Sciatic nerve (tissue), 2 donors: ENCODE data around the gene STEAP2. TPM values are rescaled to one million over a fixed set of nuclear protein-coding genes. Genes with fewer than 3 reads are reported as not detected.

Experiments
- ATAC-seq: fragments of 200-7000 bp; cut with Tn5 transposase; one replicate; pipeline ENCODE4 v1.9.1; 2020; ENCODE audit warnings: mild to moderate bottlenecking, moderate library complexity
- DNase-seq: peaks from one replicate; pipeline ENCODE4 v3.0.0-alpha.2; 2020; ENCODE audit warnings: low spot score
- intact Hi-C: fragments of 100-400 bp; cut with DNase I; formaldehyde crosslinking; loops from one replicate; pipeline ENCODE4 v1.14.2; 2022
- total RNA-seq: library from RNA; stranded (reverse); fragmentation: NEBNext Ultra II Directional; extraction: Animal tissue kit (Norgen Biotek cat#: 25700); gene quantifications from one replicate; pipeline ENCODE4 v1.2.1, GENCODE V29; 2021
- donor health status: DM: no; HTN: no; CAD: no.
- donor health status: DM: no; HTN: no; CAD: no.

The STEAP2 gene
- total RNA-seq, 1 donor from 2014 or later, result 65.2 TPM

DNA sequence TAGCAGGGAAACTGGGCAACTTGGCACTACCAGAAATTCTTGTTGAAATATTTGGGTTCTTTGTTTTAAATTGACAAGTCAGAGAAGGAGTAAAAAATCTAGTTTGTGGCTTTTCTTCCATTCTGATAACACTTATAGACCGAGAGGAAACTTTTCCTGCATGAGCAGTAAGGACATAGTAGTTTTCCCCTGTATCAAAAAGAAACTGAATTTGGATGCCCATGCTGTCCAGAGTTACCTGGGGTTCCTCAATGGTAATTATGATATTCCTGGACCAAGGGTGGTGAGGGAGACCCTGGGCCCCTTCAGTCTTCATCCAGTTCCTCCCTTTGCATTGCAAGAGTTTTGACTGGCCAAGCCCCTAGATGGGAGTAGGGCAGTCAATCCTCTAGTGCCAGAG is 19.9 kb upstream of the STEAP2 start:
- intact Hi-C loops, result no loop called here
- ATAC-seq, result no peak
- no peak for DNase-seq

DNA sequence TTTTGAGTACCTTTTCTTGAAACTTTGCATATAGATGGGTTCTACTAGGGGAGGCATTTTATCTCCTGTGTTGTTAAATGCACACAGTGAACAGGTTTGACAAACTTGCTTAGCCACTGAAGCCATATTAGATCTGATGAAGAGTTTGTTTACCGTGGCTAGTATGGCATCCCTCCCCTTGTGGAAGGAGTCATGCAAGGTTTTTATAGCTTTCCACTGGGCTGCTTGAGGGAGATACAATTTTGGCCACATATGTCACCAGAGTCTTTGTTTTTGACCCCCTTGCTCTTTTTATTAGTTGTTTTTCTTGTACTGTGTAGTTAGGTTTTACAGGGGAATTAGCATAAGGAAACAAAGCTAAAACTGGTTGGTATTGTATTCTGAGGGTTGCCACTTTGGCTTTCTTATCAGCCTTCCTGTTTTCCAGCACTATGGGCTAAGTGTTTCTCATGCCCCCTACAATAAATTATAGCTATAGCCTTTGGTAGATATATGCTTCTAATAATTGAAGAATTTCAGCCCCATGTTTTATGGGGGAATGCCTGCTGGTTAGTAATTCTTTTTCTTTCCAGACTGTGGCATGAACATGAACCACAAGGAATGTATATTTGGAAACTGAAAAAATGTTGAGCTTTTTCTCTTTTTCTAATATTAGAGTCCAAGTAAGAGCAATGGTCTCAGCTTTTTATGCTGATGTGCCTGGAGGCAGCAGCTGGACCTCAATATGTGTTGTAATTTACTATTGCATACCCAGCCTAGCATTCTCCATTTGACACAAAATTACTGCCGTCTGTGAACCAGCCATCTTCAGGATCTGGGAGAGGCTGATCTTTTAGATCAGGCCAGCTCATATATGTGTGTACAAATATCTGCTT is 18.4 kb upstream of the STEAP2 start:
- intact Hi-C loops, result no loop called here
- no peak for DNase-seq
- ATAC-seq, result no peak

DNA sequence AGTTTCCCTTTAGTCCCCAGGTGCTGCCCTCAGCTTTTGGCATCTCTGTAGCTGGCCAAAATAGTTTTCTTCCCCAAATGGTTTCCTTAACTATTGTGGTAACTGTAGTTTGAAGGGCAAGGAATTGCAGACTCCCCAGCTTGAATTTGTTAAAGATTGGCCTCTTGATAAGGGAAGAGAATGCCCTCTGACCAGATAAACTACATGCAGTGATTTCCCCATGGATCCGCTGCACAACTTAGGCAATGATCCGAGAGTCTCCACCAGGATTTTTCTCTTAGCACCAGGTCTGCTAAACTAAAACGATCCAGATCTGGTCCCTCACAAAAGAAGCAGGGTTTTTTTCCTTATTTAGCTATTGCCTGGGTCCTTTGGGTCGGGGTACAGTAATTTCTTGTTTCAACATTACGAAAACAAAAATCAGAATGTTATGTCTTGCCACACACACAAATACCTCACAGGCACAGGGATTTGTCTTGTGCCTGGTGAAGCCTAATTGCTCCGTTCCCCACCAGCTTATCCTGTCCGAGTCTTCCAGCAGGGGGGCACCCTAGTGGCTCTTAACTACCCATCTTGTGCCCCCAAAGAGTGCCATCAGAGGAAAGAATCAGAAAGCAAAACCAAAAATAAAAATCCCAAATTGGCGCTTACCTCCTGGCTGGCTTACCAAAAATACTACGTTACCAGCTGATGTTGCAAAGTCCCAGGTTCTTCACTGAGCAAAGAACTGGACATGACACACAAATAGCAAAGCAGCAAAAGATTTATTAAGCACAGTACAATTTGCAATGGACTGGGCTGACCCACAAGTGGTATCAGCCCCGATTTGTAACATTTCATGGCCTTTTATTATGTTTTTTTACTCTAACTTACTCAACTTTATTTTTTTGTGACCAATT is 16.4 kb upstream of the STEAP2 start:
- ATAC-seq, result no peak
- intact Hi-C loops, result no loop called here
- DNase-seq, result no peak

DNA sequence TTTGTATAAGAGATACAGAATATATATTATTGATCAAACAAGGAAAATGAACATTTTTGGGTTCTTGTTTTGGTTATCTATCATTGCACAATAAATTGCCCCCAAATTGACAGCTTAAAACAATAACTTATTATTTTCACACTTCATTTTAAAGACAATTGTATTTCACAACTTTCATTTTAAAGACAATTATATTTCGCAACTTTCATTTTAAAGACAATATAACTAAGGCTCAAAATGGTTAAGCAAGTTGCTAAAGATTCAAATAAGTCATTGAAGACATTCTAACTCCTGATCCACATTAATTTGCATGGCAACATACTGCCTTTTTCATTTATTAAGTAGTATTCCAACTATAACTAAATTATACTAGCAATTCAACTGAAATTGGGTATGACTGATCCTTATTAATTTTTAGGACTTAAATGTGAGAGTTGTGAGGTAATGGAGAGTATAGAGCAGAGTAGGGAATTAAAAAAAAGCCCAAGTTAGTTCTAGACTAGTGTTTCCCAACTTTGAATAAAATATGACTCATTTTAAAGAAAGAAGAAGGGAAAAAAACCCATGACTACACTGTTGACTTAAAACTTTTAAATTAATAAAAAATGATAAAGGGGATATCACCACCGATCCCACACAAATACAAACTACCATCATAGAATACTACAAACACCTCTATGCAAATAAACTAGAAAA is 9.9 kb upstream of the STEAP2 start:
- no peak for ATAC-seq
- DNase-seq, result no peak
- intact Hi-C loops, result no loop called here

DNA sequence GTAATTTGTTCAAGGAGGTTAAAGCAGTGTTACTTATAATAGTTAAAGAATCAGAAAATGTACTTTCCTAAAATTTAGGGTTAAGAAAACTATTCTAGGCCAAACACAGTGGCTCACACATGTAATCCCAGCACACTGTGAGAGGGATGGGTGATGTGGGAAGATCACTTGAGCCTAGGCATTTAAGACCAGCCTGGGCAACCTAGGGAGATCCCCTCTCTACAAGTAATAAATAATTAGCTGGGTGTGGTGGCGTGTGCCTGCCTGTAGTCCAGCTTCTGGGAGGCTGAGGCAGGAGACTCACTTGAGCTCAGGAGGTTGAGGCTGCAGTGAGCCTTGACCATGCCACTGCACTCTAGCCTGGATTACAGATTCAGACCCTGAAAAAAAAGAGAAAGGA is 3.6 kb upstream of the STEAP2 start:
- intact Hi-C loops, result no loop called here
- no peak for ATAC-seq
- DNase-seq, result no peak

GRCh38 chr7:90209776-90210175 is 1.8 kb upstream of the STEAP2 start:
- intact Hi-C loops, result no loop called here
- no peak for DNase-seq
- no peak for ATAC-seq

- ATAC-seq, result no peak
- no peak for DNase-seq
- intact Hi-C loops, result no loop called here
These were observed 1.1 kb upstream of the STEAP2 start for GRCh38 chr7:90210475-90210874.

GRCh38 chr7:90210981-90211380 is 559 bp upstream of the STEAP2 start:
- intact Hi-C loops, result no loop called here
- no peak for DNase-seq
- peak; percentile 23 for ATAC-seq

GRCh38 chr7:90212149-90212495 is 582 bp downstream of the STEAP2 start:
- intact Hi-C loops, result no loop called here
- no peak for DNase-seq
- ATAC-seq, result no peak

DNA sequence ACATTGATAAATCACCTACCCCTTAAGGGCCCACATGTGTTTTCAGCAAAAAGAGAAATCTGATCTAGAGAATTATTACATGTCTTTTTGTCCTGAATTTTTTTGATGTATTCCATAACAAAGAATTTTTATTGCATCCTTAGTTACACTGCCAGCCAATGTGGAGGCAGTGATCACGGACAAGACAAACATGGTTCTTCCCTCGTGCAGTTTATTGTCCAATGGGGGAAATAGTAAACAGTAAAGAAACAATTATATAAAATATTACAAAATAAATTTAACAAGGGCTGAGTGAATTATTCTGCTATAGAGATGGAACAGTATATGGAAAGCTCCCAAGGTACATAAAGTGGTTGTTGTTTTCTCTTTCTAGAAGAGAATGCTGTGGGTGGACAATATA is 2.0 kb downstream of the STEAP2 start:
- ATAC-seq, result no peak
- intact Hi-C loops, result no loop called here
- DNase-seq, result no peak

- intact Hi-C loops, result no loop called here
- DNase-seq (no peak), ATAC-seq (no peak)
These were observed 4.6 kb downstream of the STEAP2 start for GRCh38 chr7:90216080-90216674.

- intact Hi-C loops, result no loop called here
- DNase-seq (no peak), ATAC-seq (peak; percentile 25)
These were observed 5.2 kb downstream of the STEAP2 start for GRCh38 chr7:90216771-90217170.

- DNase-seq, result no peak
- no peak for ATAC-seq
These were observed 10.8 kb downstream of the STEAP2 start for GRCh38 chr7:90222390-90222789.

DNA sequence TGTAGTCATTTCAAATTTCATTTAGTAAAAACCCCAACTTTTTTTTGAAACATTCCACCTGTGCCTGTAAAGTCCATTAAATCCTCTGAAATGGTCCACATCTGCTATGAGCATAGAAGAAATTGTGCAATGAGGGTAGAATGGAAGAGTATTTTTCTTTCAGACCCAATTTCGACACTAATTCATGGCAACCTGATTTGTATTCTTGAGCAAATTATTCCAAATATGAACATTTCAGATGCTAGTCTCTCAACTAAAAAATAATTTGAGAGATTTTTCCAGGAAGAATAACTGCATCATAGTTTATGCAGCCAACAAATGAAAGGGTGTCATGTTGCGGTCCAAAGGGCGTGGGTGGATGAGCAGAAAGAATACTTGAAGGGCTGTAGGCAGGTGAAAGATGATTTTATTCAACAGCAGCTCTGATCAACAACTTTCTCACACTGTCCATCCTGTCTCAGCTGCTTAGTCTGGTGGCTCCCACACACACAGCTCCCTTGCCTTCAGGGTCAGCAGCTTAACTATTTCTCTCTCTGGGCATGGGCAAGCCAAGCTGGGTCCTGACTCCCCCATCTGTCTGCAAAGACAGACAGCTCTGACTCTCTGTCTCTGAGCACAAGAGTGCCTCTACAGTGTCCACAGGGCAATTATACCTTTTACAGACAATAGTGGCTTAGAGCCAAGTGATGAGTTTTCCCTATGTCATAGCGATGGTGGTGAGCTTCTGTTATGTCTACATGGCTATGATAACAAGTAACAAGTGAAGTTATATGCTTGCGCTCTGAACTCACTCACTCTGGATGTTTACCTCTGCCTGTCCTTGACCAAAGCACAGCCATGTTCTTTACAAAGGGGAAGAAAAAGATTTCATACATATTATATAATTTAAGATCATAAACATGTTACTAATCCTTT is 11.5 kb downstream of the STEAP2 start:
- DNase-seq (peak; percentile 62), ATAC-seq (peak; percentile 89)
- intact Hi-C loops, result no loop called here

More at GRCh38 chr7:90222390-90222789, 10.8 kb downstream of the STEAP2 start:
- intact Hi-C loops, result no loop called here

- no peak for ATAC-seq
- intact Hi-C loops, result no loop called here
- no peak for DNase-seq
These were observed 12.7 kb downstream of the STEAP2 start for GRCh38 chr7:90224195-90224594.

DNA sequence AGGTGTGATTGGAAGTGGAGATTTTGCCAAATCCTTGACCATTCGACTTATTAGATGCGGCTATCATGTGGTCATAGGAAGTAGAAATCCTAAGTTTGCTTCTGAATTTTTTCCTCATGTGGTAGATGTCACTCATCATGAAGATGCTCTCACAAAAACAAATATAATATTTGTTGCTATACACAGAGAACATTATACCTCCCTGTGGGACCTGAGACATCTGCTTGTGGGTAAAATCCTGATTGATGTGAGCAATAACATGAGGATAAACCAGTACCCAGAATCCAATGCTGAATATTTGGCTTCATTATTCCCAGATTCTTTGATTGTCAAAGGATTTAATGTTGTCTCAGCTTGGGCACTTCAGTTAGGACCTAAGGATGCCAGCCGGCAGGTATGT is 13.6 kb downstream of the STEAP2 start:
- intact Hi-C loops, result no loop called here
- ATAC-seq, result no peak

GRCh38 chr7:90225601-90226000 is 14.1 kb downstream of the STEAP2 start:
- ATAC-seq (no peak), DNase-seq (no peak)
- intact Hi-C loops, result no loop called here

More for the DNA sequence above, 13.6 kb downstream of the STEAP2 start:
- DNase-seq, result no peak

- DNase-seq (no peak), ATAC-seq (no peak)
- intact Hi-C loops, result no loop called here
These were observed 15.7 kb downstream of the STEAP2 start for GRCh38 chr7:90227259-90227658.
